Stimulated activated CD4-positive, alpha-beta T cell treated with anti-CD3 and anti-CD28 coated beads, Interleukin-15, amount 100 ng/mL, for 24 hours (primary cell): Measurements from ENCODE around the gene TPM1.

ENCODE experiments used
- DNase-seq: peaks from one replicate; pipeline ENCODE4 v3.0.0-alpha.2; 2020

Gene TPM1

DNA sequence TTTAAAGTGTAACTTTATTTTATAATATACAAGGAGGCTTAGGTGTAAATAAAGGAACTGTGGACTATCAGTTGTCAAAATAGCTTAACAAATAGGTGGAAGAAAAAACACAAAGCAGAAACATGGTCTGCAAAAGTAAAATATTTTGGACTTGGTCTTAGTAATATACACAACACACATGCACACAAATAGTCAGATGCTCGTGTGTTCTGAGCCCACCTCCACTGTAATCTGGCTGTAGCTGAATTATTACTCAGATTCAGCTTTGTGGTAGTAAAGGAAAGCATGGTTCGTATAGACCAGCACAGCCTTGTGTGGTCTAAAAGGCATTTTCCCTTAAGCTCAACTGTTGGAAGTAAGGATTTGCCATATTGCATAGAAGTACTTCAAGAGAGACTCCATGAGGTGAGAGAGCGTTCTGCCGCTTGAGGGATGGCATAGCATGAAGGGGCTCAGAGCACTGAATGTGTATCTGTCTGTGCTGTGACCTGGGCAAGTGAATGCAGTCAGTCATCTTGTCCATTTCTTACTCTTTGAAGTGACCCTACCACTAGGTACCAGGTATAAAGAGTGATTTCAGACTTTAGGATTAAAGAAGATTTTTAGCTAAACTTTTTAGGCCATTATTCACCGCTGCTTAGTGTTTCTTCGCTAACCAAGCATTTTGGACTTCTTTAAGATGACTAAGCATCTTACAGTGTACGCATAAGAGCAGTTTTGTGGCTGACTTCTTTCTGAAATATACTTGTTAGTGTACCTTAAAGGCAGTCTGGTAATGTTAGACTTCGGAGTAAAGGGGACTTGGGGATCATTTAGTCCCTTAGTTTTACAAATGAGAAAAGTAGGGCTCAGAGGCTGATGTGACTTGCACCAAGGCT, 15.2 kb downstream of the TPM1 start:
- no peak for DNase-seq

GRCh38 chr15:63059075-63059474, 16.5 kb downstream of the TPM1 start:
- DNase-seq: no peak

DNA sequence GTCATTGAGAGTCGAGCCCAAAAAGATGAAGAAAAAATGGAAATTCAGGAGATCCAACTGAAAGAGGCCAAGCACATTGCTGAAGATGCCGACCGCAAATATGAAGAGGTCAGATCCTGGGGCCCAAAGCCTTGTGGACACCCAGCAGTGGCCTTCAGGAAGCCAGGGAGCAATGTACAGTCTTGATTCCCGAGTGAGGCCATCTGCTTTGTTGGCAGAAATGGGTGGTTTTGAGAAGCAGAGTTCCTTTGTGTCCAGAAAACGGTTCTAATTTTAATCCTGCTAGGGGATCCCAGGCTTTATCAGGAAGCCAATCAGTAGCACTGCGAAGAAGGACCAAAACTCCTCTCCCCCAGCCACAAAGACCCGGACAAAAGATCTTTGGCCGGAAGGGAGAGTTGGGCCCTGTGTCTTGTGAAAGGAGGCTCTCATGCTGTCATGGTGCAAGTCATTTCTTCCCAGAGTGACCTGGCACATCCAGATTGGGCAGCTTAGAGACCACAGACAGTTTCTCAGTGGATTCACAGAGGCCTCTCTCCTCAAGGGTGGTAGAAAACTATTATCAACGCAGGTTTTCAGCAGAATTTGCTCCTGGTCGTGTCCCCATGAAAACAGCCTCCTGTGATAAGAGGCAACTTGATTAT, 17.1 kb downstream of the TPM1 start:
- DNase-seq: no peak

DNA sequence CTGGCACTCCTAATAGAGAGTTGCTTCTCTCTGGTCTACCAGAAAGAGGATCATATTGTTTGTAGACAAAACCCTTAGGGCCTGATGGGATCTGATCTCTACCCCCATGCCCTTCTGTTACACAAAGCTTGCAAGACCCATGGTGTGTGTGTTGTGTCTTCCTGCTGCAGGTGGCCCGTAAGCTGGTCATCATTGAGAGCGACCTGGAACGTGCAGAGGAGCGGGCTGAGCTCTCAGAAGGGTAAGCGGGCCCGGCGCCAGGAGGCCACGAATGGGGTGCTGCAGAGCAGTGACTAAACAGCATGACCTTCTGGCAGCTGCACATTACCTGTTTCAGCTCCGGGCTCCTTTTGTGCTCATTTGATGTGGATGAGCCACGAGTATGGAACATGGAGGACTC, 18.2 kb downstream of the TPM1 start:
- DNase-seq: no peak

- no peak for DNase-seq
These were observed 19.4 kb downstream of the TPM1 start for GRCh38 chr15:63061975-63062374.

DNA sequence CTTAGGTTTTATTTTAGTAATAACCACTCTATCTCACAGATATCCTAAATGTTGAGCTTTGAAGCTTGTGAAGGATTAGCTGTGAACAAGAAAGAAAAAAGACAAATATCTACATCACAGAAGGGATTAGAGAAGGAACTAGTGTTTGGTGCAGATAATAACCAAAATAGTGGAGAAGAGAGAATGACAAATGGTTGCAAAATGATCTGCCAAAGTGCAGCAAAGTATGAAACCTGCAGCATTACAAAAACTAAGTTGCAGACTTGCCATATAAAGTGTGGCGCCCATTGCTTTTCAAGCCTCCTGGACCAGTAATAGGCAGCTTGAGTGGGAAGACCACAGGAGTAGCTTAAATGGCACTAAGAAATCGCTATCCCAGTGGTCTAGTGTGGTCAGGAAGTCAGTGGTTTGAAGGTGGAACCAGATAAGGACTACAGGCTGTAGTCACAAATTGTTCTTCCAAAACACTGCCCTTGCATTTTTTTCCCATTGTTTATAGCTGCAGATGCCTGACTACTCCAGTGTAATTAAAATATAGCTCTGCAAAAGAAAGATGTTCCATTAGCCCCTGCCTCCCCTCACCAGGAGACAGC, 20.7 kb downstream of the TPM1 start:
- no peak for DNase-seq

DNA sequence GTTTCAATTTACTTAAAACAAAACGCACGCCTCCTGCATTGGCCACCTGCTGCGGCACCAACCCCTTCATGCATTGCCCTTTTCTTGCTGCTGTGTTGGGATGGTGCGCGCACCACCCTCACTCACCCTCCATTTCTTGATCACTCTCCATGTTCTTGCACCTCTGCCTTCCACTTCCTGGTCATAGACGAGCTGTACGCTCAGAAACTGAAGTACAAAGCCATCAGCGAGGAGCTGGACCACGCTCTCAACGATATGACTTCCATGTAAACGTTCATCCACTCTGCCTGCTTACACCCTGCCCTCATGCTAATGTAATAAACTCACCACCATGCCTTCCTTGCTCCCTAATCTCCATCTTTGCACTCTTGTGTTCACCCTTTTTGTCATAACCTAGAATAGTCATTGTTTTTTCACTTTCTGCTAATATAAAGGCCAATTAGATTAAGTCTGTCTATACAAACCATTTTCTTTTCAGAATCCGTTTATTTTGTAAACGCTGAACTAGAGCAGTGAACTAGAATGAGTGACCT, 21.4 kb downstream of the TPM1 start:
- no peak for DNase-seq

DNA sequence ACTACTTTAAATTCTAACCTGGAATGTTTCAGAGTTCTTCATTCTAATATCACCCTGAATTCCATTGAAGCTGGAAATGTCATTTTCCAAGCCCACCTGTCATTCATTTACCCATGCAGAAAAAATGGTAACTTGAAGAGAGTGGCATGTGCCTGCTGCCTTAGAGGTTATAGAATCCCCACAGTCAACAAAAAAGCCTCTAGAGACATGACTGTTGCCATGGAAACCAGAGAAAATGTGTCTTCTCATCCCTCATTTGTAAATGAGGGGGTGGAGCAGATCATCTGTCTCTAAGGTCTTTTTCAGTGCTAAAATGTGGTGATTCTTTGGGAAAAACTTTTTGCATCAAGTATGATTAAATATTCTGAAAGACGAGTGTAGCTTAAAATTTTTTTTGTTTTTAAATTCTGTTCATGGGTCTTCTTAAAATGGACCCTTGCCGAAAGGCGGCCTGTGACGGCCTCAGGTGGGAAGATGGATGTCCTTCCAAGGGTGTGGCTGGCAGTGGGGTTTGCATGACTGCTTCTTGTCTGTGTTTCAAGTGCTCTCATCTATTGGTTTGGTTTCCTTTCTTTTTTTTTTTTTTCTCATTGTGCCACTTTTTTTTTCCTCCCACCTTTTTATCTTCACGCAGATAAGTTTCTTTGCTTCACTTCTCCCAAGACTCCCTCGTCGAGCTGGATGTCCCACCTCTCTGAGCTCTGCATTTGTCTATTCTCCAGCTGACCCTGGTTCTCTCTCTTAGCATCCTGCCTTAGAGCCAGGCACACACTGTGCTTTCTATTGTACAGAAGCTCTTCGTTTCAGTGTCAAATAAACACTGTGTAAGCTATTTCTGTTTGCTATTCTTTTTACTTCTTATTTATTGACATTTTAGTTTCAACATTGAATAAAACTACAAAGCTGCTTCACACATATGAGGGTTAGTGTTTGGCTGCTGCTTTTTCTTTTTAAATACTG, 23.0 kb downstream of the TPM1 start:
- DNase-seq: no peak

DNA sequence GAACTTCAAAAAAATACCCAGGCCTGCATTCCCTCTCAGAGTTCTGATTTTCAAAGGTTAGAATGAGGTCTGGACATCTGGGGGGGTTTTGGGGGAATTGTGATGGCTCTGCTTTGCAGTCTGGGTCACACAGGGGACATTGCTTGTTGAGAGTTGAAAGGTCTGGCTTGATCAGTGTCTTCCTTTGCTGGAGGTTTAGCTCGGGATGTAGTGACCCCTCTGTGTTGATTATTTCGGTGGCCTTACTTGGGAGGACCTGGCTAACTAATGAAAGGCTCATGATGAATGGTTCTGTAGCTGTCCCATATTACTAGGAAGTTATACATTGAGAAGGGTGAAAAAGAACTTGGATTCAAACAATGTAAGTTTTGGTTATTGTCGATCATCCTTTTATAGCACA, 23.7 kb downstream of the TPM1 start:
- DNase-seq: no peak

DNA sequence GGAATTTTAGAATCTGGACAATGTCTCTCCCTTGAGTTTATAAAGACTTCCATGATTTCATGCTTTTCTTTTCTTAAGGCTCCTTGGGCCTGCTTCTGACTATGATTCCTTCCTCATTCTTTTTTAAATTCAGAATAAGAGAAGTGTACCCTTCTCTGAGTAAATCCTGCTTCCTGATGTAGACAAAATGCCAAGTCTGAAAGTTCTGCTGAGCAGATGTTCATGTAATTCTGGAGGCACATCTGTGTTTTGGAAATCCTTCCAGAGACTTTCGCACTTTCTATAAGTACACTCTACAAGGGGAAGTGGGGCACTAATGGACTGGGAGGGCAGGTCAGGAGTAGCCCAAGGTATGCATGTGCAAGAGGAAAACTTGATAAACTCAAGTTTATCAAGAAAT, 24.8 kb downstream of the TPM1 start:
- DNase-seq: no peak

- DNase-seq: no peak
These were observed 25.6 kb downstream of the TPM1 start for GRCh38 chr15:63067976-63068743.

DNA sequence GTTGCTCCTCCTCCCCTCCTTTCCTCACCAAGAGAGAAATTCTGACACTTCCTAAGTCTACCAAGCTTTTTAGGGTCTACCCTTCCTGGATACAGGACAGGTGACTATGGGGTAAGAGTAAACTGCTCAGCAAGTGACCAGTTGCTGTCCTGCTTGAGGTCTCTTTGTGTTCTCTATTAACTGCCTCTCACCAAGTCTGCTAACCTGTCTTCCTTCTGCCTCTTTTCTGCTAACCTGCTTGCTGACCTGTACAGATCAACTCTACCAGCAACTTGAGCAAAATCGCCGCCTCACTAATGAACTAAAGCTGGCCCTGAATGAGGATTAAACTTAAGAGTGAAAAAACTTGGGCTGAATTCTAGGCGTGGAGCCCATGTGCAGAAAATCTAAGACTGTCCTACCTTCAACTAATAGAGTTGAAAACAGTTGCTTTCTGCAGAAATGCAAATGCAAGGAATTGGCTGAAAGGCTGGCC, 27.1 kb downstream of the TPM1 start:
- no peak for DNase-seq

DNA sequence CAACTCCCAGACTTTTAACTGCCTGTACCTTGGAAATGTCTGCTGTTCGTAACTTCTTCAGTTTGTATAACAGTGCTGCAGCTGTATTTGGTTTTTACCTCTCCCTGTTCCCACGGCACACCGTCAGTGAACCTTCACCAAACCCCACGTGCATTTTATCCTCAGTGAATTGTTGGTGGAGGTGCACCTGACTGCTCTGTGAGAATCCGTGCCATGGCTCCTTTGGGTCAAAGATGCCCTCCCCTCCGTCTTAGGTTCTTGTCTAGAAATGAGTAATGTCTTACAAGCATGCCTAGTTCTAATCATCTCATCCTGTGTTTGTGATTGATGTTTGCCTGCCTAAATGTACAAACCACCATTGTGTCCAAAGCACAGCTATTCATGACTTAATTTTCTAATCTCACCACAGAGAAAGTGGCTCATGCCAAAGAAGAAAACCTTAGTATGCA, 28.2 kb downstream of the TPM1 start:
- DNase-seq: no peak

- no peak for DNase-seq
These were observed 28.9 kb downstream of the TPM1 start for GRCh38 chr15:63071288-63071909.

- no peak for DNase-seq
These were observed 29.6 kb downstream of the TPM1 start for GRCh38 chr15:63072023-63072650.

DNA sequence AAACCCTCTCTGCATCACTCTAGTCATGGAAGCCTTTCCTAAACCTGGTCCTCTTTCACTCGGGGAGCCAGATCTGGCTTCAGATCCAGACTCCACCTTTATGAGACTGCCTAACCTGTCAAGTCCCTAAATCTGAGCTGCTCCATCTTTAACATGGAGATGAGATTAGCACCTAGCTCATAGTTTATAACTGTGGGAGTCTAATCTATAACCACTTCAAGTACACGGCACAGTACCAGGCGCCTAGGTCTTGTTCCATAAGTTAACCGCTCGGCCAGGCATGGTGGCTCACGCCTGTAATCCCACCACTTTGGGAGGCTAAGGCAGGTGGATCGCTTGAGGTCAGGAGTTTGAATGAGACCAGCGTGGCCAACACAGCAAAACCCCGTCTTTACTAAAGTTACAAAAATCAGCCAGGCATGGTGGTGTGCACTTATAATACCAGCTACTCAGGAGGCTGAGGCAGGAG, 30.3 kb downstream of the TPM1 start:
- DNase-seq: no peak

- no peak for DNase-seq
These were observed 31.1 kb downstream of the TPM1 start for GRCh38 chr15:63073497-63074172.

DNA sequence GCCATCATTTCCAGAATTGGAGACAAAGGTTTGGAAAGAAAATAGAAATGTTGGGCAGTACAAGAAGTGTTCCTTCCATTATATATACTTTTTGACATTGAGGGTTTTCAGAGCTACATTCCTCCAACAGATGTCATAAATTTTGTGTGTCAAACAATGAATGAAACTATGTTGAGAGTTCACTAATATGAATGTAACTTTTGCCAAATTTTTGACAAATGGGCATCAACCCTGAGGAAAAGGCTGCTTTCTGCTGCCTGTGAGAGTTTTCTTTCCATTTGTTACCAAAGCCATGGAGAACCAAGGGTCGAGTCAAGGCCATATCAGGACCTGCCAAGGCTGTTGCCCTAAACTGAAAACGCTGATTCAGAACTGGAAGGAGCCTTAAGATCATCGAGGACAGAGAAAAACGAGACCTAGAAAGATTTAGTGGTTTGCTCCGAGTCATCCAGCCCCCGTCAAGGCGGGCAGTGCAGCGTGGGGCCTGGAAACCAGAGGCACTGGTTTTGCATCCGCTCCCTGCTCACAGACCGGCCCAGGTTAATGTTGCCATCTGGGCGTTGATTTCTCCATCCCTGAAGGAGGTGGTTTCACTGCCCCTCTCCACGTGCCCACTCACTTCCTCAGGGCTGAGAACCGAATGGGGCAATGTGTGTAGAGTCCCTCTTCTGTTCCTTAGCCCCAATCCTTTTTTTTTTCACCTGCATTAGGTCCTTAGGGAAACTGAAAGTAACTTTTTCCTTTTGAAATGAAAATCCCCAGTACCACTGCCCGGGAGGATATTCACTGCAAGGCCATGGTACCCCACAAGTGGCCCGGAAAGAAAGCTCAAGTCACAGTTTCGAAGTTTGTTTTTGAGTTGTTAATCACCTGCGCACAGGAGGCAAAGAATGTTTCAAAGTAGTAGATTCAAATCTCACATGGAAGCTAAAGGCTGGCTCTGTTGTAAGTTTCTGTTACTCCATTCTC, 32.8 kb downstream of the TPM1 start:
- no peak for DNase-seq
